GM12892 (cell line): ENCODE data around the gene SCRN3.

ENCODE experiments used
- POLR2A ChIP-seq: IDR thresholded peaks from 2 replicates; pipeline ENCODE4 v1.6.1; 2011; ENCODE audit warnings: low read depth, low read length, control low read depth
- POLR2AphosphoS5 ChIP-seq: IDR thresholded peaks from 2 replicates; pipeline ENCODE4 v1.6.1; 2011; ENCODE audit warnings: low read depth, low read length, control low read depth

GRCh38 chr2:174364628-174365027 lies 30.9 kb upstream of the SCRN3 start:
- TF ChIP-seq POLR2AphosphoS5: no peak
- TF ChIP-seq POLR2A: no peak
